GM19193 (cell line): ENCODE data around the gene DLG3.

Source experiments
- POLR2A ChIP-seq: IDR thresholded peaks from 4 replicates; pipeline ENCODE4 v1.6.1; 2011; ENCODE audit not compliant: insufficient read depth, insufficient read length; ENCODE audit errors: extremely low read depth

DLG3 gene

DNA sequence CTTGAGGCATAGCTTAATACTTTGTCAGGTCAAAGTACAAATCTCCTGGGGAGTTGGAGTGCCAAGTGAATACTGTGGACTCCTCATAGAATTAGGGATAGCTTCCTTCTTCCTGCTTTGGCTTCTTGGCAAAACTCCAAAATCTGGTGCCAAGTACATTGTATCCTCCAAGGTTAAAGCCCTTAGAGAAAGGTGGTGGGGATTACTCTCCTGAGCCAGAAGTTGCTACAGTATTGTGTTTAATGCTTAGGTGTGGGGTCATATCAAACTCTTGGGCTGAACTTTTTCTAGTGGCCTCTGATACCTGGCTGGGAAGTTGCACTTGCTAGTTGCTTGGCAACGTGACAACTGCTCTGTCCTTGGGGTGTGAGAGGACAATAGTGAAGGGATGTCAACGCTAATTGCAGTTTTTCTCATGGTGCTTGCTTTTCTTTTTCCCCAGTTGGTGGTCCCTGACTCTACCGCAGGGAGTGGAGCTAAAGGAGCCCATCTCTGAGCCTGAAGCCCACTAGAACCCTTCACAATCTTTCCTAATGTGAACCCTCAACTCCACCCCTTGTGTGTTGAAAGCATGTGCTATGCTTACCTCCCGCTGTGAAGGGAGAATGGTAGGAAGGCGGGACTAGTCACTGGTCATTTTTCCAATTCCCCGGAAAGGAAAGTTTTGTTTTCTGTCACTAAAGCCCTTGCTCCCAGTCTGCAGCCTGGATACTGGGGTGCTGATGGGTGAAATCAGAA is 35.5 kb downstream of the DLG3 start:
- TF ChIP-seq POLR2A: no peak

DNA sequence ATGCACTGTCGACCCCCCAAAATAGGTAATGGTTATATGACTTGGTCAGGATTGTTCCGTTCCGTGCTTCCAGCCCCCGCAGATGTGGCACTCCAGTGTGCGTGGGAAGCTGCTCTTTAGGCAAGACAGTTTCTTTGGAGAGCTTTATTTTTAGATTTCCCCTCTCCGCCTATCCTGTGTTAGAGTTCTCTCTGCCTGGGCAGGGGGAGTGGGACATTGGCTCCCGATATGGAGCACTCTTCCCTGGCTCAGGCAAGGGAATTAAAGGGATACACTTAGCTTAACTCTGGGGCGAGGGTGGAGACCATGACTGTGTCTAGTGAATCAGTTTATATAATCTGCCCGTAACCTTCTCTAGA is 36.0 kb downstream of the DLG3 start:
- no peak for TF ChIP-seq POLR2A

DNA sequence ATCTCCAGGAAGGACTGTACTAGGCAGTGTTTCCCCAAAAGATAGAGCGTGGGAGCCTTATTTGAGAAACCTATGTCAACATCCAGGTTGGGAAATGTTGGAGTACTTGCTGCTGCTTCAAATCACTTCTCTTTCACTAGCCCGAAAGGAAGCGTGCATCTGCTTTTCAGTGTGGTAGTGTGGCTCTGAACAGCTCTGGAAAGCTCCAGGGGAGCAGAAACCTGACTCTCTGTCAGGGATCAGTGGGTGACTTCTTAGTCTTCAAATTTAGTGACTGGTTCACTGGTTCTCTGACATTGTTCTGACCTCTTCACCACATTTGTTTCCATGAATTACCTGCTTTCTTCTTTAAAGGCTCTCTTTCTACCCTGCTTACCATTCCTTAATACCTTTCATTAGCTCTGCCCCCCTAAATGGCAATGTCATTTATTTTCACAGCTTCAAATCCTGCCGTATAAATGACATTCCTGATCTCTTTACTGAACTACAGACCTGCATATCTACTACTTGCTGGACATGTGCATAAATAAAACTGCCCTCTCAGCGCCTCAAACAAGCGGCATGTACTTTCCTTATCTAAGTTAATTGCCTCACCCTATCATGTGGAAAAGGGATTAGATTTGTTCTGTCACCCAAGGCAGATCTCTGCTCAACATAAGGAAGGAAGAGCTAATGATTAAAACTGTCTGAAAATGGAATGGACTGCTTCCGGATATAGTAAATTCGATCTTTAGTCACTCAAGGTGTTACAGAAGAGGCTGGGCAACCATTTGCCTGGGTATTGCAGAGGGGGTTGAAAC is 37.0 kb downstream of the DLG3 start:
- TF ChIP-seq POLR2A: no peak

DNA sequence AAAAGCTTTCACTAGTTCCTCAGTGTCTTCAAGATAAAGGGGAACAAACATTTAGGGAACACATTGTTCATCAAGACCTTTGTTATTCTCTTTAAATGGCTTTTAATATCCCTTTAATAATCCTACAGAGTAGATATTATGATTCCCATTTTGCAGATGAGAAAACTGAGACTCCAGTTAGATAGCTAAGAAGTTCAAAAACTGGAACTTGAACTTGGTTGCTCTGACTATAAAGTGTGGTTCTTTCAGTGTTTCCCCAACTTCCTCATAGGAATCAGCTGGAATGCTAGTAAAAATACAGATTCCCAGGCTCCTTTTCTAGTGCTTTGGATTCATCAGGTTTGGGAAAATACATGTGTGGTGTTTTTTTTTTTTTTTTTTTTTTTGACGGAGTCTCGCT is 37.7 kb downstream of the DLG3 start:
- no peak for TF ChIP-seq POLR2A

DNA sequence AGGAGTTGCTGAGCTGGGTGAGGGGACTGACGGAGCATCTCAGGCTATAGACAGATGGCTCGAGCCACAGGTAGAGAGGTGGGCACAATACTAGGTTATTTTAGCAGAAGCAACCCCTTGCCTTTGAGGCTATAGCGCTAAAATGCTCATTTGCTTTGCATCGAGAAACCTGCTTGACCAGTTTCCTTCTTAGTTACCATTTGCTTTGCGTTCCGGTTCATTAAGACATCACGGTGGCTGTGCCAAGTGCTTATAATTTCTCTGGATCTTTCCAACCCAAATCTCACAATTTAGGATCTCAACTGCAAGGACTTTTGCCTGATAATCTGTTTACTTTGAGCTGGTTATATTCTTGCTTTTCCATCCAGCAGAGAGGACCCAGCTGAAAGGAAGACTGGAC is 40.8 kb downstream of the DLG3 start:
- TF ChIP-seq POLR2A: no peak

DNA sequence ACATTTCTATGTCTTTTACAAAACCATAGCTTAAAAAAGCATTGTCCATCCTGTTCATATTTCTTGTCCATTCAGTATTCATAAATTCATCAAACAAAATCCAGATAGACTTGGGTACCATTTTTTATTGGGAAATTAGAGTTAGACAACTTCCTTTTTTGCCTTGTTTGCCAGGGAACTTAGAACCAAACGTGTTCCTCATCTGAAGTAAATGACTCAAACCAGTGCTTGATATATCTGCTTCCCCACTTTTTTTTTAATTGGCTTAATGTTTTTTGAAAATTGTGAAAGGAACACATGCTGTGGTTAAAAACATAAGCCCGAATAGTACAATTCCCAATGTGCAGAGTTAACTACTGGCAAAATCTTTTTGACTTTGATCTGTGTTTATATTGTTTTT is 44.2 kb downstream of the DLG3 start:
- TF ChIP-seq POLR2A: no peak

DNA sequence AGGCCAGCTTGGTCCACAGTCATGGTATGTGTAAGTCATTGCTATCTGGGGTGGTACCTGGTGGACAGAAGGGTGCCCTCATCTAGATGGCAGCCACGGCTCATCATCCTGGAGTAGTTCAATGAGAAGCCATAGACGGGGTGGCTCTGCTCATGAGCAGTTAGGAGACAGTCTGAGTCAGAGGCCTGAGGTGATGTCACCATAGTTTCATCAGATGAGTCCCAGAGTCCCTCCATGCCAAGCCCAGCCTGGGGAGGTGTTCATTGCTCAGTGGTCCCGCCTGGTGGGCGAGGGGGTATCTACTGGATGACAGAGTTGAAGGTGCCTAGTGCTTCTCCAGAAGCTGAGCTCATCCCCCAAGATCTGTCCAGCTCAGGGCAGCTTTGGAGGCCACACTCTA is 49.8 kb downstream of the DLG3 start:
- TF ChIP-seq POLR2A: no peak

DNA sequence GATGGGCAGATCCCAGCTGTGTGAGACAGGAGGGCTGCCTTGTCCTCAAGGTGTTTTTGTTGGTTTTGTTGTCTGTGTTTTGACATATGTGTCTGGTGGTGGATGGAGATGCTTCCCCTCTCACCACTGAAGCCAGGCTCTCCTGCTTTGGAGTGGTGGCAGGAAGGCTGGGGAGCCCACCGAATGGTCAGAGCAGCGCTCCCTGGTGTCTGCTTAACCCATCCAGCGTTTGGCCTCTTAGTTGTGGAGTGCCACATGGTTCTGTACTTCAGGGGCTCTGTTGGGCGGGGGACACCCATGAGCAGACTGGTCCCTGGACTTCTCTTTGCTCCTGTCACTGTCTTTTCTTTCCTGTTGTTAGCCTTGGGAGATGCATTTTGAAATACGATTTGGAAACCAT is 51.9 kb downstream of the DLG3 start:
- no peak for TF ChIP-seq POLR2A

DNA sequence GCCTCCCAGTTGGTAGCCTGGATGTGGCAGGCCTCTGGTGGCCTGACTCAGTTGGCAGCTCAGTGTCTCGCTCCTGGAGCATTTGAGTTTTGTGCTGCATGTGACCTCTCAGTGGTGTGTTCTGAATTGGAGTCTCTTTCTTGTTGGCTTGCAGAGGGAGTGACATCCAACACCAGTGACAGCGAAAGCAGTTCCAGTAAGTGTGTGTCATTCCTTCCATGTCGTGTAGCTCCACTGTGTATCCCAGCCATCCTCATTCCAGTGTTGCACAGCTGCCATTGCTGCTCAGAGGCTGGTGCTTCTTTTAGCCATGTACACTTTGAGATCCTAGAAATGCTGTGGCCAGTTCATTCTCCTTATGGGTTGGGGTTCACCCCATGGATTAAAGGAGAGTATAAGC is 52.4 kb downstream of the DLG3 start:
- no peak for TF ChIP-seq POLR2A

DNA sequence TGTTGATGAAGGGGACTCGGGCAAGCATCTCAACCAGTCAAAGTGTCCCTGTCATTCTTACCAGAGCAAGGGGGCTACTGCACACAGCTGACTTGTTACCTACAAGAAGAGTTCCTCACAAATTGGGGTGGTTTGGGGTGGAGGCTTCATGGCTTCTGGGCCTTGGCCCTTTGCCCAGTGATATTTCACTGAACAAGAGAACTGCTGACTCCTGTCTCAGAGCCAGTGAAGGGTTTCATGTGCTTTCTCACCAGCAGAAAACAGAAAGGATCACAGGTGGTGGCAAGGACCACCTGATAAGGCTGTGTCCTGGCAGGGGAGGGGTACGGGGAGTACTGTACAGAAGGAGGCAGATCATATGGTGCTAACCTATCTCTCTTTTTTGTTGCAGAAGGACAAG is 53.5 kb downstream of the DLG3 start:
- no peak for TF ChIP-seq POLR2A

DNA sequence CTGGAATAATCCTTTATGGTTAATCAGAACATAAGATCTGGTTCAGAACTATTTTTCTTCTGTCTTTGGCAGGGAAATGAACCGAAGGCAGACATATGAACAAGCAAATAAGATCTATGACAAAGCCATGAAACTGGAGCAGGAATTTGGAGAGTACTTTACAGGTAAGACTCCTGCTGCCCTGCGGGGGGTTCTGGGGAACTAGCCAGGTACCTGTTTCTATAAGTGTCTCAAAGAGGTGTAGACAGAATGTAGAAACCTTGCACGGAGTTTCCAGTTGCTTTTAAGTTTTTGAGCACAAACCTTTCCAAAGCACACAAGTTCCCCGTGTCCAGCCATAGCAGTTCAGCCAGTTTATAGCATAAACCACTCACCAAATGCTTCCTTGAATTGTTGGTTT is 56.2 kb downstream of the DLG3 start:
- no peak for TF ChIP-seq POLR2A

DNA sequence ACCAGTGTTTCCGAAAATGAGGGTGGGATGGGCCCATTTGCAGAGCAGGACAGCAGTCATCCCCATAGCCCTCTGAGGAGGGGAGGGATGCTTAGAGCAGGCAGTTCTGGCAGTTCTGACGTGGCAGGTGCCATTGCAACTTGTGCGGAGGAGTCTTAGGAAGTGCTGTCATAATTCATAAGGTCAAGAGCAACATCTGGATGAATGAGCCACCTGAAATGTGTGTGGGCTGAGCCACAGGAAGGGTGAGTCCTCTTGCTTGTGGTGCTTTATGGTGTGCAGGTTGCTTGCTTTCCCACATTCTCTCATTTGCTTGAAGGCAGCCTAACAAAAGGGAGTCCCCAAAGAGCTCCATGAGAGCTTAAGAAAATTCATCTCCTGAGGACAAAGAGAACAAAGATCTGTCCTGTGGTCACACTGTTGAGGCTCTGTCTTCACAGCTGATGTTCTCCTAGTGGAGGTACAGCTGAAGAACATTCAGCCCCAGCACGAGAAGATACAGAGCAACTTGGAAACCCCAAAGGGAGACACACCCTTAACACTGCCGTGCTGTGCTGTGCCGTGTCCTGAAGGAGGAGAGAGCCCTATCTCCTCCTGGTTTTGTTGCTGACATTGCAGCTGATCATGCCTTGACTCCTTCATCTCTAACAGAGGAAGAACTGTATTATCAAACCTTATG is 60.3 kb downstream of the DLG3 start:
- no peak for TF ChIP-seq POLR2A

DNA sequence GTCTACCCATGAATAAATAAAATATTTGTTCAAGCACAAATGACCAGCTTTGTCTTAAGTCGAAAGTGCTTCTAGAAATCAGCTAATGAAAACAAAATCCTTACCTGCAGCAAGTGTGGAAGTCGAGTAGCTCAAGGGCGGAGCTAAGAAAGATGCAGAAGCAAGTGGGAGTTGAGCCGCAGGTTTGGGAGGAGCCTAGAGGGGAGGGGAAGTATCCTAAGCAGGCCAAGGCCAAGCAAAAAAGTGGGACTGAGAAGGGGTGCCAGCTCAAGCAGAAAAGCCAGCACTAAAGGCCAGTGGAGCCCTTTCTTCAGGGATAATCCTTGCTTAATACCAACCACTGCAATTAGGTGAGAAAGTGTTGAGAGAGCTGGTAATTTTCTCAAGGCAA is 60.8 kb downstream of the DLG3 start:
- TF ChIP-seq POLR2A: no peak

DNA sequence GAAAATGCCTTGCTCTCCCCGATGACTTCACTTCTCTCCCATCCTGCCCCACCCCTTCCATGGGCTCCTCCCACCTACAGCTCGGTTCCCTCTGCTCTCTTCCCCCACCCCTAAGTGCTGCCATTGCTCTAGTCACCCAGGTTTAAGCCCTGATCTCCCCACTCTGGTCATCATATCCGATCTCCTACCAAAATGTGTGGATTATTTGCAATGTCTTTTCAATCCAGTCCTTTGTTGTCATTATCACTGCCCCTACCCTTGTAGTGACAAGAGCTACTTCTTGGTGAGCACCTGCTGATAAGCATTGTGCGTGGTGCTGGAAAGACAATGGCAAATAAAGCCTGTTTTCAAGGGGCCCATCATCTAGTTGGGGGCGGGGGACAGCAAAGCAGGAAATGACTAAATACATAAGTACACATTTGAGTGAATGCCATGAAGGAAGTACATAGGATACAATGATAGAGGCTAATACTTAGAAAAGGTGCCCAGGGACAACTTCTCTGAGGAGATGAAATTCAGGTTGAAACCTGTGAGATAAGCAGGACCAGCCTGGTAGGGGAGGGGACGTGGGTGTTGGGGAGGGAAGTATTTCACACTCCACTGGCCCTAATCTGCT is 63.8 kb downstream of the DLG3 start:
- no peak for TF ChIP-seq POLR2A

DNA sequence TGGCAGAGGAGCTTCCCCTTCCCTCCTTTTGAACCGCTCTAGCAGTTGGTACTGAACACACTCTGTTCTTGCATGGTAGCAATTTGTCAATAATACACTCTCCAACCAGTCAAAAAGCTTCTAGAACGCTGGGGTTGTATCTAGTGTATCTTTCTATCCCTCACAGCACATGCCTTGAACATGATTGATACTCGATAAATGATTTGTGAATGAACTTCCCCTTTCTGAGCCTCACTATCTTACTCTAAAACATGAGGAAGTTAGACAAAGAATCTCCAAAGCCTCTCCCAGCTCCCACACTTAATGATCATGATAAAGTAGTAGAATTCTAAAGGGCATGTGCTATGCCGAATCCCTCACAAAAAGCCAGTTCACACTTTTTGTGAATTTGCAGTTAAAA is 64.4 kb downstream of the DLG3 start:
- no peak for TF ChIP-seq POLR2A
